ENCODE data around the gene SNORC. TPM values are rescaled to one million over a fixed set of nuclear protein-coding genes. Genes with fewer than 3 reads are reported as not detected.

SNORC gene
- total and polyA plus RNA-seq, 7 donors = under 0.01 to 13.2 (median 1.9) TPM

- intact Hi-C loops (cut with DNase I) = no loop called here
- no peak overlapping the region for H3K27ac ChIP-seq
- H3K4me3 ChIP-seq = no peak overlapping the region
- WGBS, 2 donors = 92 to 93% methylated on average over 9 of the region's 9 CpGs
- TF ChIP-seq EP300 (IDR thresholded peaks at IDR 0.05) = no peak
- TF ChIP-seq CTCF (IDR thresholded peaks at IDR 0.05) = no peak
- TF ChIP-seq POLR2AphosphoS5 (IDR thresholded peaks at IDR 0.05) = no peak
- TF ChIP-seq POLR2A (IDR thresholded peaks at IDR 0.05) = no peak
- peaks cover 0 to 30% (median 9%) of the 10 kb centered on the region in 3 donors for H3K27me3 ChIP-seq
- H3K36me3 ChIP-seq = no peaks in the 10 kb centered on the region
- DNase-seq = no peak
- H3K9me3 ChIP-seq = no peaks in the 10 kb centered on the region
- H3K4me1 ChIP-seq = no peaks in the 10 kb centered on the region
Measured at GRCh38 chr2:232896720-232897597, 26.9 kb downstream of the SNORC start.

- intact Hi-C loops (cut with DNase I) = no loop called here
- 91 to 93% methylated on average over 24 of the region's 24 CpGs for WGBS, 2 donors
- Histone ChIP-seq H3K9me3 (no peaks in the 10 kb centered on the region), H3K27me3 (peaks cover 0 to 35% (median 5%) of the 10 kb centered on the region in 3 donors), H3K4me3 (no peak overlapping the region), H3K4me1 (no peaks in the 10 kb centered on the region), H3K27ac (no peak overlapping the region), H3K36me3 (no peaks in the 10 kb centered on the region)
- no peak for DNase-seq
- TF ChIP-seq POLR2AphosphoS5 (IDR thresholded peaks at IDR 0.05) (no peak), EP300 (IDR thresholded peaks at IDR 0.05) (no peak), POLR2A (IDR thresholded peaks at IDR 0.05) (no peak), CTCF (IDR thresholded peaks at IDR 0.05) (no peak)
Measured at GRCh38 chr2:232897598-232898408, 27.7 kb downstream of the SNORC start.

GRCh38 chr2:232898592-232899543, 28.8 kb downstream of the SNORC start:
- DNase-seq = no peak
- no peak overlapping the region for H3K4me3 ChIP-seq
- H3K27ac ChIP-seq = no peak overlapping the region
- no peaks in the 10 kb centered on the region for H3K9me3 ChIP-seq
- no peaks in the 10 kb centered on the region for H3K36me3 ChIP-seq
- TF ChIP-seq POLR2A (IDR thresholded peaks at IDR 0.05) (no peak), CTCF (IDR thresholded peaks at IDR 0.05) (no peak), EP300 (IDR thresholded peaks at IDR 0.05) (no peak), POLR2AphosphoS5 (IDR thresholded peaks at IDR 0.05) (no peak)
- H3K4me1 ChIP-seq = no peaks in the 10 kb centered on the region
- intact Hi-C loops (cut with DNase I) = no loop called here
- H3K27me3 ChIP-seq = peaks cover 0 to 34% (median under 1%) of the 10 kb centered on the region in 3 donors
- 87% methylated on average over 18 of the region's 18 CpGs for WGBS, 2 donors
